ENCODE measurements around the gene PAX8. TPM values are rescaled to one million over a fixed set of nuclear protein-coding genes. Genes with fewer than 3 reads are reported as not detected.

The PAX8 gene
- total and polyA plus RNA-seq, 2 of the 13 experiments (the other 11 are each of a cell fraction or from before 2014, with no cell fraction given): 1.5 to 8.8 TPM

DNA sequence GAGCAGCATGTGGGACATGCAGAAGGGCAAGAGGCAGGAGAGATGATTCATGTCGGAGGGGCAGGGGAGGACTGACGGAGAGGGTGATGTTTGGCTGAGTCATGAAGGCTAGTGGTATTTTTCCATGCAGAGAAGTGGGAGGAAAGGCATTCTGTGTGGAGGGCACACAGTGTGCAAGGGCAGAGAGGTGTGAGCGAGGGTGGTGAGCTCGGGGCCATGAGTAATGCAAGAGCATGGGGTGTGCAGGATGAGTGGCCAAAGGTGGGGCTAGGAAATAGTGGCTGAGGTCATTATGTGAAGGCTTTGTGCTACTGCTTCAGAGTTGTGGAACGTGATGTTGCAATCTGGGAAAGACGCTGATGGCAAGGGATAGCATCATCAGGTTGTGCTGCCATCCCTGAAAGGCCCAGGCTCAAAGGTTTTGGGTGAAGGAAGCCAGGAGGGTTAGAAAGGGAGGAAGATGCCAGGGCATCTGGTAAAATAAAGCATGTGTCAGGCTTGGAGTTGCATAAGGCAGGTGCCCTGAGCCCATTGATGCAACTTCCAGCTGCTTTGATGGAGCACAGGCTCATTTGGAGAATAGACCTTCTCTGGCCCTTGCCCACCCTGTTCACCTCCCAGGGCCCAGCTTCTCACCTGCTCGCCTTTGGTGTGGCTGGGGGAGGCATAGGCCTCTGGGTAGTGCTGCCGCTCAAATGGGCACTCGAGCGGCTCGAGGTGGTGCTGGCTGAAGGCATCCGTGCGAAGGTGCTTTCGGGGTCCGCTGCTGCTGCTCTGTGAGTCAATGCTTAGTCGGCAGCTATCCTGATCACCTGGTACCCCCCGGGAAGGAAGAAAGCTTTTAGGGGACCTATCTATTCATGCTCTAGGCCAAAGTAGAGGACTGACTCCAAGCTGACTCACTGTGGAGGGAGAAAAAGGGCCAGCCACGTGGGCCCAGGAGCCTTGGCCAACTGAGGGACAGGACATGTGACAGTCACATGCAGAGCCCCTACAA lies 37.5 kb downstream of the PAX8 start (continued):
- TF ChIP-seq ARNTL (CRISPR knock-in tag; IDR thresholded peaks at IDR 0.05) (no peak), ZBTB38 (CRISPR knock-in tag; IDR thresholded peaks at IDR 0.05) (peak; percentile 31; the same call in 1 of the 2 replicates), EP300 (IDR thresholded peaks at IDR 0.05; ENCODE audit: low read depth in 2 of 2, low read length in 2 of 2) (peak in 1 of 2 experiments; percentile 81; a peak in 1 of 4 replicates), EP300 (CRISPR knock-in tag; IDR thresholded peaks at IDR 0.05; ENCODE audit: borderline replicate concordance) (peak; percentile 54; the same call in 1 of the 2 replicates), ZMYM4 (CRISPR knock-in tag; IDR thresholded peaks at IDR 0.05) (no peak; the same call in 1 of the 2 replicates), SMC3 (IDR thresholded peaks at IDR 0.05; ENCODE audit: low read length) (peak; percentile 38), RARA (CRISPR knock-in tag; IDR thresholded peaks at IDR 0.05) (peak; percentile 71), NR2F6 (IDR thresholded peaks at IDR 0.05) (no peak), NR2F6 (CRISPR knock-in tag; IDR thresholded peaks at IDR 0.05) (peak; percentile 50; the same call in 1 of the 2 replicates), TARDBP (CRISPR knock-in tag; IDR thresholded peaks at IDR 0.05) (0 out of 2 replicates have a peak, but pooled peaks have one; percentile 31), CCDC6 (CRISPR knock-in tag; IDR thresholded peaks at IDR 0.05) (no peak), ZNF75D (CRISPR knock-in tag; IDR thresholded peaks at IDR 0.05; ENCODE audit: borderline replicate concordance) (no peak)
- TF ChIP-seq, protein P1, sequence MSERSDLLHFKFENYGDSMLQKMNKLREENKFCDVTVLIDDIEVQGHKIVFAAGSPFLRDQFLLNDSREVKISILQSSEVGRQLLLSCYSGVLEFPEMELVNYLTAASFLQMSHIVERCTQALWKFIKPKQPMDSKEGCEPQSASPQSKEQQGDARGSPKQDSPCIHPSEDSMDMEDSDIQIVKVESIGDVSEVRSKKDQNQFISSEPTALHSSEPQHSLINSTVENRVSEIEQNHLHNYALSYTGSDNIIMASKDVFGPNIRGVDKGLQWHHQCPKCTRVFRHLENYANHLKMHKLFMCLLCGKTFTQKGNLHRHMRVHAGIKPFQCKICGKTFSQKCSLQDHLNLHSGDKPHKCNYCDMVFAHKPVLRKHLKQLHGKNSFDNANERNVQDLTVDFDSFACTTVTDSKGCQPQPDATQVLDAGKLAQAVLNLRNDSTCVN (CRISPR knock-in tag; IDR thresholded peaks at IDR 0.05; ENCODE audit: borderline replicate concordance): peak; percentile 19; the same call in 1 of the 2 replicates
- TF ChIP-seq, protein P2, sequence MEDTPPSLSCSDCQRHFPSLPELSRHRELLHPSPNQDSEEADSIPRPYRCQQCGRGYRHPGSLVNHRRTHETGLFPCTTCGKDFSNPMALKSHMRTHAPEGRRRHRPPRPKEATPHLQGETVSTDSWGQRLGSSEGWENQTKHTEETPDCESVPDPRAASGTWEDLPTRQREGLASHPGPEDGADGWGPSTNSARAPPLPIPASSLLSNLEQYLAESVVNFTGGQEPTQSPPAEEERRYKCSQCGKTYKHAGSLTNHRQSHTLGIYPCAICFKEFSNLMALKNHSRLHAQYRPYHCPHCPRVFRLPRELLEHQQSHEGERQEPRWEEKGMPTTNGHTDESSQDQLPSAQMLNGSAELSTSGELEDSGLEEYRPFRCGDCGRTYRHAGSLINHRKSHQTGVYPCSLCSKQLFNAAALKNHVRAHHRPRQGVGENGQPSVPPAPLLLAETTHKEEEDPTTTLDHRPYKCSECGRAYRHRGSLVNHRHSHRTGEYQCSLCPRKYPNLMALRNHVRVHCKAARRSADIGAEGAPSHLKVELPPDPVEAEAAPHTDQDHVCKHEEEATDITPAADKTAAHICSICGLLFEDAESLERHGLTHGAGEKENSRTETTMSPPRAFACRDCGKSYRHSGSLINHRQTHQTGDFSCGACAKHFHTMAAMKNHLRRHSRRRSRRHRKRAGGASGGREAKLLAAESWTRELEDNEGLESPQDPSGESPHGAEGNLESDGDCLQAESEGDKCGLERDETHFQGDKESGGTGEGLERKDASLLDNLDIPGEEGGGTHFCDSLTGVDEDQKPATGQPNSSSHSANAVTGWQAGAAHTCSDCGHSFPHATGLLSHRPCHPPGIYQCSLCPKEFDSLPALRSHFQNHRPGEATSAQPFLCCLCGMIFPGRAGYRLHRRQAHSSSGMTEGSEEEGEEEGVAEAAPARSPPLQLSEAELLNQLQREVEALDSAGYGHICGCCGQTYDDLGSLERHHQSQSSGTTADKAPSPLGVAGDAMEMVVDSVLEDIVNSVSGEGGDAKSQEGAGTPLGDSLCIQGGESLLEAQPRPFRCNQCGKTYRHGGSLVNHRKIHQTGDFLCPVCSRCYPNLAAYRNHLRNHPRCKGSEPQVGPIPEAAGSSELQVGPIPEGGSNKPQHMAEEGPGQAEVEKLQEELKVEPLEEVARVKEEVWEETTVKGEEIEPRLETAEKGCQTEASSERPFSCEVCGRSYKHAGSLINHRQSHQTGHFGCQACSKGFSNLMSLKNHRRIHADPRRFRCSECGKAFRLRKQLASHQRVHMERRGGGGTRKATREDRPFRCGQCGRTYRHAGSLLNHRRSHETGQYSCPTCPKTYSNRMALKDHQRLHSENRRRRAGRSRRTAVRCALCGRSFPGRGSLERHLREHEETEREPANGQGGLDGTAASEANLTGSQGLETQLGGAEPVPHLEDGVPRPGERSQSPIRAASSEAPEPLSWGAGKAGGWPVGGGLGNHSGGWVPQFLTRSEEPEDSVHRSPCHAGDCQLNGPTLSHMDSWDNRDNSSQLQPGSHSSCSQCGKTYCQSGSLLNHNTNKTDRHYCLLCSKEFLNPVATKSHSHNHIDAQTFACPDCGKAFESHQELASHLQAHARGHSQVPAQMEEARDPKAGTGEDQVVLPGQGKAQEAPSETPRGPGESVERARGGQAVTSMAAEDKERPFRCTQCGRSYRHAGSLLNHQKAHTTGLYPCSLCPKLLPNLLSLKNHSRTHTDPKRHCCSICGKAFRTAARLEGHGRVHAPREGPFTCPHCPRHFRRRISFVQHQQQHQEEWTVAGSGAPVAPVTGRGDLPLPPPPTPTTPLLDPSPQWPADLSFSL (CRISPR knock-in tag; IDR thresholded peaks at IDR 0.05): peak; percentile 81
- TF ChIP-seq, protein P3, sequence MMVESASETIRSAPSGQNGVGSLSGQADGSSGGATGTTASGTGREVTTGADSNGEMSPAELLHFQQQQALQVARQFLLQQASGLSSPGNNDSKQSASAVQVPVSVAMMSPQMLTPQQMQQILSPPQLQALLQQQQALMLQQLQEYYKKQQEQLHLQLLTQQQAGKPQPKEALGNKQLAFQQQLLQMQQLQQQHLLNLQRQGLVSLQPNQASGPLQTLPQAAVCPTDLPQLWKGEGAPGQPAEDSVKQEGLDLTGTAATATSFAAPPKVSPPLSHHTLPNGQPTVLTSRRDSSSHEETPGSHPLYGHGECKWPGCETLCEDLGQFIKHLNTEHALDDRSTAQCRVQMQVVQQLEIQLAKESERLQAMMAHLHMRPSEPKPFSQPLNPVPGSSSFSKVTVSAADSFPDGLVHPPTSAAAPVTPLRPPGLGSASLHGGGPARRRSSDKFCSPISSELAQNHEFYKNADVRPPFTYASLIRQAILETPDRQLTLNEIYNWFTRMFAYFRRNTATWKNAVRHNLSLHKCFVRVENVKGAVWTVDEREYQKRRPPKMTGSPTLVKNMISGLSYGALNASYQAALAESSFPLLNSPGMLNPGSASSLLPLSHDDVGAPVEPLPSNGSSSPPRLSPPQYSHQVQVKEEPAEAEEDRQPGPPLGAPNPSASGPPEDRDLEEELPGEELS (CRISPR knock-in tag; IDR thresholded peaks at IDR 0.05): peak; percentile 36; the same call in 1 of the 2 replicates
- TF ChIP-seq, protein P4, sequence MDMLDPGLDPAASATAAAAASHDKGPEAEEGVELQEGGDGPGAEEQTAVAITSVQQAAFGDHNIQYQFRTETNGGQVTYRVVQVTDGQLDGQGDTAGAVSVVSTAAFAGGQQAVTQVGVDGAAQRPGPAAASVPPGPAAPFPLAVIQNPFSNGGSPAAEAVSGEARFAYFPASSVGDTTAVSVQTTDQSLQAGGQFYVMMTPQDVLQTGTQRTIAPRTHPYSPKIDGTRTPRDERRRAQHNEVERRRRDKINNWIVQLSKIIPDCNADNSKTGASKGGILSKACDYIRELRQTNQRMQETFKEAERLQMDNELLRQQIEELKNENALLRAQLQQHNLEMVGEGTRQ (IDR thresholded peaks at IDR 0.05; ENCODE audit: low read depth, low read length): 0 out of 2 replicates have a peak, but pooled peaks have one; percentile 13
- TF ChIP-seq, protein P4 (CRISPR knock-in tag; IDR thresholded peaks at IDR 0.05; ENCODE audit: borderline replicate concordance): no peak
